GM12874 (cell line): ENCODE results near the gene USH2A.

Experiments
- CTCF ChIP-seq: IDR thresholded peaks from 2 replicates; pipeline ENCODE4 v1.5.1; 2011; ENCODE audit warnings: low read depth, mild to moderate bottlenecking, control low read depth, low read length, moderate library complexity; ENCODE audit not compliant: insufficient read depth

The USH2A gene

GRCh38 chr1:215648957-215649356, 774.3 kb downstream of the USH2A start:
- TF ChIP-seq CTCF, result no peak

- TF ChIP-seq CTCF, result no peak
Observed at GRCh38 chr1:215647738-215648137, 775.5 kb downstream of the USH2A start.

GRCh38 chr1:215645861-215646260, 777.4 kb downstream of the USH2A start:
- no peak for TF ChIP-seq CTCF

GRCh38 chr1:215645182-215645581, 778.1 kb downstream of the USH2A start:
- TF ChIP-seq CTCF, result no peak

- no peak for TF ChIP-seq CTCF
Observed at GRCh38 chr1:215643592-215644321, 779.5 kb downstream of the USH2A start.

- no peak for TF ChIP-seq CTCF
Observed at GRCh38 chr1:215640429-215641148, 782.7 kb downstream of the USH2A start.

GRCh38 chr1:215637041-215637573, 786.1 kb downstream of the USH2A start:
- TF ChIP-seq CTCF, result no peak
